Gastrocnemius medialis (tissue), 4 donors: ENCODE data around the gene VEZF1. TPM values are rescaled to one million over a fixed set of nuclear protein-coding genes. Genes with fewer than 3 reads are reported as not detected.
"Not testable (repeated sequence)": the region's sequence is repeated elsewhere in the genome, so short reads cannot be mapped to it uniquely, and the experiment has no call there.

Source experiments
- ATAC-seq, 2 donors: fragments of 150-250 bp; one replicate each; pipeline ENCODE4 v1.9.1; 2016
- DNase-seq, 2 donors: peaks; one replicate each; pipeline ENCODE4 v3.0.0-alpha.2; 2019
- H3K27ac ChIP-seq, 4 donors: fragments of 200-600 bp; sonication (generic); 1 replicate in 1 of 4; 2 replicates in 3 of 4; pipeline ENCODE4 v1.5.1; 2016 to 2018; ENCODE audit warnings: mild to moderate bottlenecking in 2 of 4, moderate library complexity in 1 of 4
- H3K27me3 ChIP-seq, 3 donors: fragments of 200-600 bp; sonication (generic) in 2 of 3; 1 replicate in 1 of 3; 2 replicates in 2 of 3; pipeline versions ENCODE4 v1.5.1 to v1.6.0; 2016 to 2019; ENCODE audit warnings: mild to moderate bottlenecking in 1 of 3, moderate library complexity in 1 of 3
- H3K36me3 ChIP-seq, 2 donors: fragments of 200-600 bp; sonication (generic) in 1 of 2; one replicate each; pipeline ENCODE4 v1.5.1; 2017 to 2018
- H3K4me1 ChIP-seq, 2 donors: fragments of 200-600 bp; sonication (generic) in 1 of 2; one replicate each; pipeline ENCODE4 v1.5.1; 2016 to 2017; ENCODE audit warnings: mild to moderate bottlenecking in 2 of 2
- H3K4me3 ChIP-seq, 4 donors: fragments of 200-600 bp; sonication (generic) in 3 of 4; 1 replicate in 1 of 4; 2 replicates in 3 of 4; pipeline ENCODE4 v1.5.1; 2016 to 2019; ENCODE audit warnings: mild to moderate bottlenecking in 2 of 4
- H3K9me3 ChIP-seq, 3 donors: fragments of 200-600 bp; sonication (generic) in 2 of 3; 1 replicate in 1 of 3; 2 replicates in 2 of 3; pipeline ENCODE4 v1.5.1; 2016 to 2019
- CTCF ChIP-seq, 5 experiments: fragments of 450-650 bp in 3 of 5; fragments of 200-600 bp in 2 of 5; sonication (generic) in 2 of 5; IDR thresholded peaks in 4 of 5; conservative IDR thresholded peaks in 1 of 5; 1 replicate in 4 of 5; 2 replicates in 1 of 5; pipeline ENCODE4 v1.5.1; 2016 to 2019; ENCODE audit warnings: antibody characterized with exemption in 5 of 5, mild to moderate bottlenecking in 3 of 5, moderate library complexity in 3 of 5
- POLR2A ChIP-seq, 2 donors: fragments of 450-650 bp; IDR thresholded peaks; one replicate each; pipeline ENCODE4 v1.6.1; 2017; ENCODE audit warnings: antibody characterized with exemption in 2 of 2, mild to moderate bottlenecking in 2 of 2, moderate library complexity in 2 of 2
- in situ Hi-C, 4 donors: fragments of 200-750 bp; cut with MboI; loops; one replicate each; pipeline versions ENCODE4 v1.15.0 to v1.8.0; 2017; ENCODE audit warnings: low sequenced_read_pairs in 4 of 4
- intact Hi-C: fragments of 100-400 bp; cut with DNase I; formaldehyde crosslinking; loops from one replicate; pipeline ENCODE4 v1.15.1; 2023; ENCODE audit warnings: low total_unique reads
- total RNA-seq, 4 donors: library from RNA; depleted of rRNA; stranded (reverse); fragments of >200 nt; gene quantifications; one replicate each; pipeline versions ENCODE4 v1.1.0 to v1.2.3, GENCODE V29; 2016

Gene VEZF1
- total RNA-seq, 4 donors from 2014 or later, result 99.9 to 137 (median 106) TPM

DNA sequence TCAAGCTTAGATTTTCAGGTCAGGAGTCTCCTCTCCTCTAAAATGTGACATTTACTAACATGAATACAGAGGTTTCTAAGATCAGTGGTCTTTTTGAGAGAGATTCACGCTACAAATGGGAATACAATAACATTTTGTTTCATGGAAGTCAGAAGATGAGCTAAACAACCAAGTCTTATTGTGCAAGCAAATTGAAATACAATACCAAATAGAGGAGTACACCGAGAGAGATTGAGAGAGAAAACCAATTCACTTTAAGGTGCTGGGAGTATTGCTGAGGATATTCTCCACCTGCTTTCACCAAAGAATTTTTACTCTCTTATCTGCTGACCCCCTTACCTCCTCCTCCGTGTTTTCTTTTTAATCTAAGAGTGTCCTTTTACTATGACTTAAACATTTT is 11.5 kb downstream of the VEZF1 start:
- DNase-seq (no peak), ATAC-seq (peak in 1 of 2 donors; percentile 62)
- Histone ChIP-seq H3K27ac (peak overlapping the region; percentile 65 to 99 (median 82)), H3K9me3 (no peaks in the 10 kb centered on the region), H3K4me3 (no peak overlapping the region), H3K27me3 (no peaks in the 10 kb centered on the region), H3K4me1 (peaks cover 41 to 68% of the 10 kb centered on the region in 2 donors), H3K36me3 (peaks cover 2 to 80% of the 10 kb centered on the region in 2 donors)
- no peak for TF ChIP-seq CTCF (IDR thresholded peaks at IDR 0.05 in 4 of 5, conservative IDR thresholded peaks at IDR 0.05 in 1 of 5)
- no peak for TF ChIP-seq POLR2A (IDR thresholded peaks at IDR 0.05)
- in situ Hi-C loops (loop anchor here in 2 of 4 donors (25.0 kb wide), 3 partner anchors 389 to 889 kb away; partner anchors contain the start of genes AKAP1 (in 1 of the 2) and MSI2 (in 1 of the 2)), intact Hi-C loops (no loop called here)

- ATAC-seq (peak; percentile 54 to 82), DNase-seq (no peak)
- H3K9me3 ChIP-seq, result no peaks in the 10 kb centered on the region
- H3K27me3 ChIP-seq, result no peaks in the 10 kb centered on the region
- in situ Hi-C loops (loop anchor here in 2 of 4 donors (25.0 kb wide), 3 partner anchors 388 to 888 kb away; partner anchors contain the start of genes AKAP1 (in 1 of the 2) and MSI2 (in 1 of the 2)), intact Hi-C loops (no loop called here)
- peak; percentile 28 to 57 for TF ChIP-seq POLR2A (IDR thresholded peaks at IDR 0.05)
- no peak for TF ChIP-seq CTCF (IDR thresholded peaks at IDR 0.05 in 4 of 5, conservative IDR thresholded peaks at IDR 0.05 in 1 of 5)
- peak overlapping the region; percentile 65 to 99 (median 82) for H3K27ac ChIP-seq
- no peak overlapping the region for H3K4me3 ChIP-seq
- H3K36me3 ChIP-seq, result peaks cover 2 to 65% of the 10 kb centered on the region in 2 donors
- peaks cover 26 to 53% of the 10 kb centered on the region in 2 donors for H3K4me1 ChIP-seq
Measured at GRCh38 chr17:57975044-57975443, 13.0 kb downstream of the VEZF1 start.

- H3K27me3 ChIP-seq, H3K4me3 ChIP-seq, intact Hi-C loops, H3K9me3 ChIP-seq, in situ Hi-C loops, DNase-seq: not testable (repeated sequence)
- peak in 1 of 2 donors; percentile 19 for ATAC-seq
- Histone ChIP-seq H3K36me3 (peaks cover 2 to 57% of the 10 kb centered on the region in 2 donors), H3K27ac (peak overlapping the region; percentile 65 to 99 (median 82)), H3K4me1 (peaks cover 25 to 50% of the 10 kb centered on the region in 2 donors)
Measured at GRCh38 chr17:57974053-57974824, 13.8 kb downstream of the VEZF1 start.

DNA sequence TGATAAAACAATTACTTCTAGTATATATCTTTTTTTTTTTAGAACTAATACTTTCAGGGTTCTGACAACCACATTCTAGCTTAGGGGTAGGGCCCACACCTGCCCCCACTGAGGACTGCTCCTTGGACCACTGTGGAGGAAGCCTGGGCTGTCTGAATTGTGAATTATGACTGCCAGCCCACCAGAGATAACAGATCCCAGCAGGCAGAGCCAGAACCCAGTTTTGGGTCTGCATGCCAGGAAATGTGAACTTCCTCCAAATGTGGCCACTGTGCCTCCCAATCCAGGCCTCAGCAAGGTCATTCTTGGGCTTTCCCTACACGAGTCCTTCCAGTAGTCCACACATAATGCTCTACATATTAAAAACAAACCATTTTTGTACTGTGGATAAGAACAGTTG is 15.9 kb downstream of the VEZF1 start:
- in situ Hi-C loops, result no loop called here
- peak overlapping the region in 1 of 4 donors; percentile 56 for H3K27ac ChIP-seq
- H3K4me3 ChIP-seq, result no peak overlapping the region
- ATAC-seq (no peak), DNase-seq (no peak)
- peaks cover 2 to 38% of the 10 kb centered on the region in 2 donors for H3K36me3 ChIP-seq
- intact Hi-C loops, result no loop called here
- no peaks in the 10 kb centered on the region for H3K27me3 ChIP-seq
- no peaks in the 10 kb centered on the region for H3K9me3 ChIP-seq
- H3K4me1 ChIP-seq, result peaks cover 18 to 33% of the 10 kb centered on the region in 2 donors
- TF ChIP-seq POLR2A (IDR thresholded peaks at IDR 0.05) (no peak), CTCF (IDR thresholded peaks at IDR 0.05 in 4 of 5, conservative IDR thresholded peaks at IDR 0.05 in 1 of 5) (no peak)

DNA sequence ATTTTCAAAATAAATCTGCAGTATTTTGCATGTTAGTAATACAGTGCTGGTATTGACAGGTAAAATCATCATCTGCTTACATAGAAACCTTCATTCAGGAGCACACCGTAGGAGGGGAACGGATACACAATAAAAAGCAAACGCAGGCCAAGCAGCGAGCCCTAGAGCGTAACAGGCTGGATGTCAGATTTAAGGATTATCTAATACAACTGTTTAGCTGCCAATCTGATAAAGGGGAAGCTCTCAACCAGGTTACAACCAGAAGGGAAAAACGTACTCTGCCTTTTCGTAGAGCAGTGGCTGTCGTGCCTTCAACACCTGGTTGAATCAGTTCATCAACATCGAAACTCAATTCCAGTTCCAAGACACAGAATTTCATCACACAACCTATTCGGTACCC is 16.5 kb downstream of the VEZF1 start:
- ATAC-seq (no peak), DNase-seq (no peak)
- intact Hi-C loops (no loop called here), in situ Hi-C loops (no loop called here)
- Histone ChIP-seq H3K36me3 (peaks cover 2 to 32% of the 10 kb centered on the region in 2 donors), H3K9me3 (no peaks in the 10 kb centered on the region), H3K4me3 (no peak overlapping the region), H3K27me3 (no peaks in the 10 kb centered on the region), H3K27ac (peak overlapping the region in 1 of 4 donors; percentile 56), H3K4me1 (peaks cover 22 to 34% of the 10 kb centered on the region in 2 donors)
- no peak for TF ChIP-seq POLR2A (IDR thresholded peaks at IDR 0.05)
- no peak for TF ChIP-seq CTCF (IDR thresholded peaks at IDR 0.05 in 4 of 5, conservative IDR thresholded peaks at IDR 0.05 in 1 of 5)
